ENCODE data around the gene THEMIS. TPM values are rescaled to one million over a fixed set of nuclear protein-coding genes. Genes with fewer than 3 reads are reported as not detected.

The THEMIS gene
- total and polyA plus RNA-seq, 10 of the 15 experiments (the other 5 are each of a cell fraction or from before 2014, with no cell fraction given): 0.06 to 1.5 (median 0.08) TPM; not detected in 6

DNA sequence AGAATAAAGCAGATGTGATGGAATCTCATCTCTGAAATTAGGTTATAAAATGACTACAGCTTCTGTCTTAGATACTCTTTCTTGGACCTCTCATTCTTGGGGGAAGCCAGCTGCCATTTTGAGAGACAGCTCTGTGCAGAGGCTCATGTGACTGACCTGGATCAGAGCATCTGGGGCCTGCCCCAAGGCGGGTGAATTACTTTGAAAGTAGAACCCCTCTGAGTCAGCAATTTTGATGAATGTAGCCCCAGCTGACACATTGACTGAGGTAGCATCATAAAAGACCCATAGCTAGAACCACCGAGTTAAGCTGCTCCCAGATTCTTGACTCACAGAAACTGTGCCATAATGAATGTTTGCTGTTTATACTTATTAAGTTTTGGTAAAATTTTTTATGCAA, 124.5 kb downstream of the THEMIS start (continued):
- no peak for TF ChIP-seq CREM (IDR thresholded peaks at IDR 0.05; ENCODE audit: low read depth)
- TF ChIP-seq SP1 (IDR thresholded peaks at IDR 0.05; ENCODE audit: low read depth, low read length): no peak
- TF ChIP-seq IKZF1 (conservative IDR thresholded peaks at IDR 0.05): no peak
- no peak for TF ChIP-seq DPF2 (IDR thresholded peaks at IDR 0.05)
- TF ChIP-seq WRNIP1 (IDR thresholded peaks at IDR 0.05; ENCODE audit: borderline replicate concordance, low read depth, low read length): no peak
- TF ChIP-seq POLR2AphosphoS5 (IDR thresholded peaks at IDR 0.05; ENCODE audit: low read length): no peak
- no peak for TF ChIP-seq GATAD2B (conservative IDR thresholded peaks at IDR 0.05; ENCODE audit: low read depth)

DNA sequence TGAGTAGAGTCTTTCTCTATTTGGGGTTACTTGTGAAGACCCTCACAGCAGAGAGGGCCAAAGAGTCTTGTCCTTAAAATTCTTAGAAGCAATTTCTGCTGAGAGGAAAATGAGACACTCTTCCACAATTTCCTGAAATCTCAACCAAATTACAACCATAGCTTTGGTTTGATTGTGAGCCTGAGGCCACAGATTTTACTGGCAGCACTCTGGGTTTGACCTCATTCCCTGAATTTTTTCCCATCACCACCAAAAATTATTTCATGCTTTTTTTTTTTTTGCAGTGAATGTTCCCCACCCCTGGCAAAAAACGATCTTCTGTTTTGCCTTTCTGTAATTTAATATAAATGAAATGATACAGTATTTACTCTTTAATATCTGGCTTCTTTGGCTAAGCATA, 125.5 kb downstream of the THEMIS start:
- no peak overlapping the region for H3K4me3 ChIP-seq
- no peaks in the 10 kb centered on the region for H3K4me1 ChIP-seq (ENCODE audit: control insufficient read depth, insufficient read depth, low read length)
- SMC1A ChIA-PET (ENCODE audit: uncharacterized antibody, unreplicated experiment): interaction anchor here (0.9 kb wide), 1 partner anchor 31 kb away, joined by 3 read pairs; no protein-coding TSS in a partner anchor
- CTCF ChIA-PET: no interaction called here
- H3K9ac ChIP-seq (ENCODE audit: control insufficient read depth, insufficient read depth, low read length): no peak overlapping the region
- DNase-seq (ENCODE audit: low read depth, low spot score) (no peak), ATAC-seq (no peak), FAIRE-seq (no peak)
- intact Hi-C loops (cut with micrococcal nuclease; ENCODE audit: unreplicated experiment): no loop called here
- H3K79me2 ChIP-seq (ENCODE audit: control insufficient read depth, insufficient read depth, low read length): no peaks in the 10 kb centered on the region
- no peak overlapping the region for H3K4me2 ChIP-seq (ENCODE audit: control insufficient read depth, insufficient read depth)
- no peaks in the 10 kb centered on the region for H3K9me3 ChIP-seq (replicated peaks; ENCODE audit: control insufficient read depth, insufficient read depth, low read length)
- 0% methylated on average over 1 of the region's 1 CpG for WGBS (ENCODE audit: insufficient coverage, insufficient replicate concordance, low lambda C conversion rate, missing lambda C conversion rate)
- no peak overlapping the region for H3K27ac ChIP-seq (ENCODE audit: control insufficient read depth, insufficient read depth)
- RAD21 ChIA-PET (ENCODE audit: unreplicated experiment): no interaction called here
- POLR2A ChIA-PET: no interaction called here
- BruUV-seq (replicated peaks): no TSS peak
- in situ Hi-C loops (cut with MboI): no loop called here
- H2AFZ ChIP-seq (ENCODE audit: control insufficient read depth, low read depth, low read length): no peak overlapping the region
- no peaks in the 10 kb centered on the region for H3K27me3 ChIP-seq (replicated peaks in 1 of 2; ENCODE audit: control insufficient read depth in 2 of 2, insufficient read depth in 2 of 2, low read length in 1 of 2)
- no peaks in the 10 kb centered on the region for H4K20me1 ChIP-seq (ENCODE audit: control insufficient read depth, insufficient read depth)
- H3K36me3 ChIP-seq (ENCODE audit: control insufficient read depth in 2 of 2, insufficient read depth in 2 of 2, low read length in 1 of 2): no peaks in the 10 kb centered on the region
- TF ChIP-seq, protein P1, sequence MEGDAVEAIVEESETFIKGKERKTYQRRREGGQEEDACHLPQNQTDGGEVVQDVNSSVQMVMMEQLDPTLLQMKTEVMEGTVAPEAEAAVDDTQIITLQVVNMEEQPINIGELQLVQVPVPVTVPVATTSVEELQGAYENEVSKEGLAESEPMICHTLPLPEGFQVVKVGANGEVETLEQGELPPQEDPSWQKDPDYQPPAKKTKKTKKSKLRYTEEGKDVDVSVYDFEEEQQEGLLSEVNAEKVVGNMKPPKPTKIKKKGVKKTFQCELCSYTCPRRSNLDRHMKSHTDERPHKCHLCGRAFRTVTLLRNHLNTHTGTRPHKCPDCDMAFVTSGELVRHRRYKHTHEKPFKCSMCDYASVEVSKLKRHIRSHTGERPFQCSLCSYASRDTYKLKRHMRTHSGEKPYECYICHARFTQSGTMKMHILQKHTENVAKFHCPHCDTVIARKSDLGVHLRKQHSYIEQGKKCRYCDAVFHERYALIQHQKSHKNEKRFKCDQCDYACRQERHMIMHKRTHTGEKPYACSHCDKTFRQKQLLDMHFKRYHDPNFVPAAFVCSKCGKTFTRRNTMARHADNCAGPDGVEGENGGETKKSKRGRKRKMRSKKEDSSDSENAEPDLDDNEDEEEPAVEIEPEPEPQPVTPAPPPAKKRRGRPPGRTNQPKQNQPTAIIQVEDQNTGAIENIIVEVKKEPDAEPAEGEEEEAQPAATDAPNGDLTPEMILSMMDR (IDR thresholded peaks at IDR 0.05 in 2 of 3, conservative IDR thresholded peaks at IDR 0.05 in 1 of 3; ENCODE audit: control insufficient read depth in 2 of 3, extremely low read depth in 1 of 3, insufficient read depth in 1 of 3, low read depth in 3 of 3, low read length in 3 of 3): no peak
- TF ChIP-seq EGR1 (IDR thresholded peaks at IDR 0.05; ENCODE audit: borderline replicate concordance in 1 of 2, low read depth in 2 of 2, low read length in 2 of 2): no peak
- no peak for TF ChIP-seq JUND (IDR thresholded peaks at IDR 0.05; ENCODE audit: low read depth, low read length)
- TF ChIP-seq SREBF1 (IDR thresholded peaks at IDR 0.05; ENCODE audit: low read length): no peak
- no peak for TF ChIP-seq BACH1 (IDR thresholded peaks at IDR 0.05; ENCODE audit: borderline replicate concordance)
- TF ChIP-seq NFYA (IDR thresholded peaks at IDR 0.05; ENCODE audit: borderline replicate concordance, low read depth, low read length): no peak
- no peak for TF ChIP-seq POLR2AphosphoS5 (IDR thresholded peaks at IDR 0.05; ENCODE audit: low read length)
- TF ChIP-seq HSF1 (IDR thresholded peaks at IDR 0.05; ENCODE audit: low read depth, low read length): no peak
- no peak for TF ChIP-seq ZBTB40 (IDR thresholded peaks at IDR 0.05; ENCODE audit: borderline replicate concordance)
- TF ChIP-seq RBBP5 (conservative IDR thresholded peaks at IDR 0.05): no peak
- no peak for TF ChIP-seq TARDBP (IDR thresholded peaks at IDR 0.05; ENCODE audit: borderline replicate concordance)
- TF ChIP-seq ZNF217 (IDR thresholded peaks at IDR 0.05): no peak

Data from GM12878 (cell line).